HTR-8/SVneo (cell line): Measurements from ENCODE around the gene UBE2D3.

Source experiments
- DNase-seq: peaks from one replicate; pipeline ENCODE4 v3.0.0; 2011; ENCODE audit warnings: low spot score, mixed read lengths; ENCODE audit not compliant: insufficient read length
- FAIRE-seq: peaks from 2 replicates; lab custom pipeline; 2011; peaks lifted over from hg19 to GRCh38; lab: Jason Lieb, UNC

UBE2D3 gene

DNA sequence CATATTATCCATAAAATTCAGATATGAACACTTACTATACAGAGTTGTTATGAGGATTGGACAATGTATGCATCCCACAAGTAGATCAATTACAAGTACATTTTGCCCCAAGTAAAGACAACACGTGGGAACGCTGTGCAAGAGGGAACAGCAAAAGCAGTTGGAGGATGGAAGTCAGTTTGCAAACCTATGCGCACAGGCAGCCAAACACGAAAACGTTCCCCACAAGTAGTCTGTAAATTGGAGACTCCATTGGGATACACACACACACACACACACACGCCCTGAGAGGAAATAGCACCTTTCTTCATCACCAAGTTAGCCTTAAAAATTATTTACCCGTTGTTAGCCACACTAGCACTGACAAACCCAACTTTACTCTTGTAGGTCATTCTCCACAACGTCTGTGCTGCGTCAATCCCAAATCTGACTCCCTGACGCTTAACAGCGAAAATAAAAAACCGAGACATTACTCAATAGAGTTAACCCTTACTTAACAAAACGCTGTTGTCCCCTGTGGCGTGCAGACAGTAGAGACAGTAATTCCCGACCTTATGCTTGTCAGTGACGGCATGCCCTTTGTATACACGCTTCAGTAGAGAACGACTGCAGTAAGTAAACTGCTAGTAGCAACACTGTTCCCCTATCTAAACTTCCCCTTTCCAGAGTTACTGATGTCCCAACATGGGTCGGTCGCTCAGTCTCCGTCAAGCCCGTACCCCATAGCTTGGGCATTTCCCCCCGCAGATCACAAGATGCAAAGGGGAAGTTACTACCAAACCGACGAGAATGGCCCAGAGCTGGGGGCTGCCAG is 67.3 kb downstream of the UBE2D3 start:
- FAIRE-seq: no peak
- peak; percentile 15 for DNase-seq

DNA sequence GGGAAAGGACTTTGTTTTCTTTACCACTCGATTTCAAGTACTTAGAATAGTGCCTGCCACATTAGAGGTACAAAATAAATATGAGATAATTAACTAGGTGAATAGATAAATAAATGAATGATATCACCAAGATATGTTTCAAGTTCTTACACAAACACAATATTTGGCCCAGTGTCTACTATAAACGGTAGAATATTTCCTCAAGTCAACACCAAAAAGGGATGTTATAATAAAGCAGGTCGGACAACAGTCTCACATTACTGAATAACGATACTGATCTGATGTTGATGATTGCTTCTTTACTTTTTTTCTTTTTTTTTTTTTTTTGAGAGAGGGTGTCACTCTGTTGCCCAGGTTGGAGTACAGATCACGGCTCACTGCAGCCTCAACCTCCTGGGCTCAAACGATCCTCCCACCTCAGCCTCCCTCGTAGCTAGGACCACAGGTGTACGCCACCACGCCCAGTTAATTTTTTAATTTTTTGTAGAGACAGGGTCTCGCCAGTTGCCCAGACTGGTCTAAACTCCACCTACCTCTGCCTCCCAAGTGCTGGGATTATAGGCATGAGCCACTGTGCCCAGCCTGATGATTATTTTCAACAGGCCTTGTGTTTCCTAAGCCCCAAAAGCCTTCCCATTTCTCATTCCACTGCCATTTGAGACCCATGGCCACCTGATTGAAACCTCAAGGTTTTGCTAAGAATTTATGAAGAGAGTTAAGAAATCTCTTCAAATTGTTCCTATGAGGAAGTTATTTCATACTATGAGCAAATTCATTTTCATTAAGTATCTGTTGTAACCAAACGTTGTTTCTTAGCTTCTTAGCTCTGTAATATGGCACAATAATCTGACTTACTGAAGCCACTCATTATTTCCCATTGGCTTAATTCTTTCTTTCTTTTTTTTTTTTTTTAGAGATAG is 68.8 kb downstream of the UBE2D3 start:
- no peak for FAIRE-seq

DNA sequence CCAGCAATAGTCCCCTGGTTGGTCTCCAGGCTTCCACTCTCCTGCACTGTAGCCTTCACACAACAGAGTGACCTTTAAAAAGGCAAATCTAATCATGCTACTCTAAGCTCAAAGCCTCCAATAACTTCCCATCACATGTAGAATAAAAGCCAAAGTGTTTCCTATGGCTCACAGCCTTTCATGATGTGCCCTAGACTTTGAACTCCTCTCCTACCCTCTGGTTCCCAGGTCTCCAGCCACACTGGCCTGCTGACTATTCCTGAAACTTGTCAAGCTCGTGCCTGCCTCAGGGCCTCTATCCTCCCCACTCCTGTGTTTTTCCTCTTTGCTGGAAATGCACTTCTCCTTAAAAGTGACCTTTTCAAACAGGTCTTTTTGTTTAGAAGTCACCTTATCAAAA is 69.7 kb downstream of the UBE2D3 start:
- FAIRE-seq (no peak), DNase-seq (no peak)

More for the DNA sequence above, 68.8 kb downstream of the UBE2D3 start:
- no peak for DNase-seq

DNA sequence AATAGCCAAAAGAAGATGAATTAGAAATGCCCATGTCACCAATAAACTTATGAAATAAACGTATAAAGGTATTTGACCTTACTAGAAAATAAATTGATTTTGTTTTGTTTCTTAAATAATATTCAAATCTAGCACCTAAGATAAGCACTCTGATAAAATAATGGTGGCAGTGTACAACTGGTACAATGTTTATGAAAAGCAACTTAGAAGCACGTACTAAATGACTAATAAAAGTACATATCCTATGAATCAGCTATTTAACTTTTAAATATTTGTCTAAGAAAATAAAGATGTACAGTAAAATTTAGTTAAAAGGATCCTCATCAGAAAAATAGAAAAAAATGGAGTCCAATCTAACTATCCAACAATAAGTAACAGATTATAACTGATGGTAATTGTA is 73.3 kb downstream of the UBE2D3 start:
- FAIRE-seq: no peak
- no peak for DNase-seq

DNA sequence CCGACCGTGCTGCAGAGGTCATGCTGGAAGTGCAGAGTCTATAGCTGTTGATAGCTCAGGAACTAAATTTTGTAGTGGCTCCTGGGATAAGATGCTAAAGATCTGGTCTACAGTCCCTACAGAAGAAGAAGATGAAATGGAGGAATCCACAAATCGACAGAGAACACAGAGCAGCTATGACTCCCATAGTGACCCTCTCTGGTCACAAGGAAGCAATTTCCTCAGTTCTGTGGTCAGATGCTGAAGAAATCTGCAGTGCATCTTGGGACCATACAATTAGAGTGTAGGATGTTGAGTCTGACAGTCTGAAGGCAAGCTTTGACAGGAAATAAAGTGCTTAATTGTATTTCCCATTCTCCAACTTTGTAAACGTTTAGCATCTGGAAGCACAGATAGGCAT is 75.4 kb downstream of the UBE2D3 start:
- FAIRE-seq: no peak
- DNase-seq: no peak
